HL-60 (cell line): ENCODE results near the gene WFDC8.

ENCODE experiments used
- DNase-seq, 2 experiments: peaks; one replicate each; pipeline ENCODE4 v3.0.0-alpha.2; 2010 to 2020; ENCODE audit warnings: low read depth in 1 of 2, low spot score in 1 of 2
- H3K27ac ChIP-seq: fragments of 250-450 bp; sonication (Bioruptor Pico); replicated peaks from 2 replicates; pipeline ENCODE4 v1.5.1; 2020; ENCODE audit warnings: mild to moderate bottlenecking, moderate library complexity
- H3K27me3 ChIP-seq: fragments of 250-450 bp; sonication (Bioruptor Pico); 2 replicates; pipeline ENCODE4 v1.5.1; 2021; ENCODE audit warnings: mild to moderate bottlenecking, moderate library complexity; ENCODE audit not compliant: insufficient read depth, poor library complexity, severe bottlenecking
- H3K4me3 ChIP-seq: replicated peaks from 2 replicates; pipeline ENCODE4 v1.5.1; 2011; ENCODE audit warnings: mild to moderate bottlenecking, control low read depth, low read length; ENCODE audit not compliant: insufficient read depth
- GABPA ChIP-seq: IDR thresholded peaks from 2 replicates; pipeline ENCODE4 v1.6.1; 2012; ENCODE audit warnings: low read depth
- POLR2AphosphoS5 ChIP-seq: IDR thresholded peaks from 2 replicates; pipeline ENCODE4 v1.6.1; 2012; ENCODE audit warnings: low read depth
- SPI1 ChIP-seq: IDR thresholded peaks from 2 replicates; pipeline ENCODE4 v1.6.1; 2012; ENCODE audit warnings: low read depth, mild to moderate bottlenecking, borderline replicate concordance
- long read RNA-seq: library from polyadenylated mRNA; unstranded; transcript quantifications from one replicate; pipeline ENCODE4 v2.0.0, GENCODE V29; 2020
- TF ChIP-seq, protein P1 (sequence below): IDR thresholded peaks from one replicate; pipeline ENCODE4 v1.5.1; 2011; ENCODE audit warnings: low read length, control low read depth, inconsistent platforms; ENCODE audit not compliant: insufficient read depth
- TF ChIP-seq, protein P2 (sequence below): IDR thresholded peaks from 2 replicates; pipeline ENCODE4 v1.6.1; 2012; ENCODE audit warnings: low read depth; ENCODE audit not compliant: insufficient replicate concordance

The WFDC8 gene
- long read RNA-seq, result 0 reads

DNA sequence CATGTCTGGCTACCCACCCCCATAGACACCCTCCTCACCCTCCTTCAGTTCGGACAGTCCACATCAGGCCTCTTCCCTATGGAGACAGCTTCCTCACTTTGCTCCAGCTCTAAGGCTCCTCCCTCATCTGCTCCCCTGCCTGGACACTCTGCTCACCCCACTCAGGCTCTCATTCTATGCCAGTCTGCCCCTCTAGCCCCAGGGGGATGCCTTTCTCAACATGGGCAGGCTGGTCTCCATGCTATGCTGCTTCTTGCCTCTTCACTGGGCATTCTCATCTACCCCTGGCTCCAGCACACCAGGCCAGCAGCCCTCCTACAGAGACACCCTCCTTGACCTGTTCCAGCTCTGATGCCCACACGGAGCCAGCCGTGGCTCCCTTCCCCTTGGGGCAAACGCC lies at the start of gene WFDC8:
Gene WFDC8 (minus strand): TSS at position 101 of the 400 bp plus-strand sequence. CDS start 37 bp downstream, at position 64.
- no peak for TF ChIP-seq GABPA
- TF ChIP-seq, protein P1, sequence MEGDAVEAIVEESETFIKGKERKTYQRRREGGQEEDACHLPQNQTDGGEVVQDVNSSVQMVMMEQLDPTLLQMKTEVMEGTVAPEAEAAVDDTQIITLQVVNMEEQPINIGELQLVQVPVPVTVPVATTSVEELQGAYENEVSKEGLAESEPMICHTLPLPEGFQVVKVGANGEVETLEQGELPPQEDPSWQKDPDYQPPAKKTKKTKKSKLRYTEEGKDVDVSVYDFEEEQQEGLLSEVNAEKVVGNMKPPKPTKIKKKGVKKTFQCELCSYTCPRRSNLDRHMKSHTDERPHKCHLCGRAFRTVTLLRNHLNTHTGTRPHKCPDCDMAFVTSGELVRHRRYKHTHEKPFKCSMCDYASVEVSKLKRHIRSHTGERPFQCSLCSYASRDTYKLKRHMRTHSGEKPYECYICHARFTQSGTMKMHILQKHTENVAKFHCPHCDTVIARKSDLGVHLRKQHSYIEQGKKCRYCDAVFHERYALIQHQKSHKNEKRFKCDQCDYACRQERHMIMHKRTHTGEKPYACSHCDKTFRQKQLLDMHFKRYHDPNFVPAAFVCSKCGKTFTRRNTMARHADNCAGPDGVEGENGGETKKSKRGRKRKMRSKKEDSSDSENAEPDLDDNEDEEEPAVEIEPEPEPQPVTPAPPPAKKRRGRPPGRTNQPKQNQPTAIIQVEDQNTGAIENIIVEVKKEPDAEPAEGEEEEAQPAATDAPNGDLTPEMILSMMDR, result no peak
- TF ChIP-seq POLR2AphosphoS5, result no peak
- TF ChIP-seq SPI1, result no peak
- TF ChIP-seq, protein P2, sequence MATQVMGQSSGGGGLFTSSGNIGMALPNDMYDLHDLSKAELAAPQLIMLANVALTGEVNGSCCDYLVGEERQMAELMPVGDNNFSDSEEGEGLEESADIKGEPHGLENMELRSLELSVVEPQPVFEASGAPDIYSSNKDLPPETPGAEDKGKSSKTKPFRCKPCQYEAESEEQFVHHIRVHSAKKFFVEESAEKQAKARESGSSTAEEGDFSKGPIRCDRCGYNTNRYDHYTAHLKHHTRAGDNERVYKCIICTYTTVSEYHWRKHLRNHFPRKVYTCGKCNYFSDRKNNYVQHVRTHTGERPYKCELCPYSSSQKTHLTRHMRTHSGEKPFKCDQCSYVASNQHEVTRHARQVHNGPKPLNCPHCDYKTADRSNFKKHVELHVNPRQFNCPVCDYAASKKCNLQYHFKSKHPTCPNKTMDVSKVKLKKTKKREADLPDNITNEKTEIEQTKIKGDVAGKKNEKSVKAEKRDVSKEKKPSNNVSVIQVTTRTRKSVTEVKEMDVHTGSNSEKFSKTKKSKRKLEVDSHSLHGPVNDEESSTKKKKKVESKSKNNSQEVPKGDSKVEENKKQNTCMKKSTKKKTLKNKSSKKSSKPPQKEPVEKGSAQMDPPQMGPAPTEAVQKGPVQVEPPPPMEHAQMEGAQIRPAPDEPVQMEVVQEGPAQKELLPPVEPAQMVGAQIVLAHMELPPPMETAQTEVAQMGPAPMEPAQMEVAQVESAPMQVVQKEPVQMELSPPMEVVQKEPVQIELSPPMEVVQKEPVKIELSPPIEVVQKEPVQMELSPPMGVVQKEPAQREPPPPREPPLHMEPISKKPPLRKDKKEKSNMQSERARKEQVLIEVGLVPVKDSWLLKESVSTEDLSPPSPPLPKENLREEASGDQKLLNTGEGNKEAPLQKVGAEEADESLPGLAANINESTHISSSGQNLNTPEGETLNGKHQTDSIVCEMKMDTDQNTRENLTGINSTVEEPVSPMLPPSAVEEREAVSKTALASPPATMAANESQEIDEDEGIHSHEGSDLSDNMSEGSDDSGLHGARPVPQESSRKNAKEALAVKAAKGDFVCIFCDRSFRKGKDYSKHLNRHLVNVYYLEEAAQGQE, result no peak

DNA sequence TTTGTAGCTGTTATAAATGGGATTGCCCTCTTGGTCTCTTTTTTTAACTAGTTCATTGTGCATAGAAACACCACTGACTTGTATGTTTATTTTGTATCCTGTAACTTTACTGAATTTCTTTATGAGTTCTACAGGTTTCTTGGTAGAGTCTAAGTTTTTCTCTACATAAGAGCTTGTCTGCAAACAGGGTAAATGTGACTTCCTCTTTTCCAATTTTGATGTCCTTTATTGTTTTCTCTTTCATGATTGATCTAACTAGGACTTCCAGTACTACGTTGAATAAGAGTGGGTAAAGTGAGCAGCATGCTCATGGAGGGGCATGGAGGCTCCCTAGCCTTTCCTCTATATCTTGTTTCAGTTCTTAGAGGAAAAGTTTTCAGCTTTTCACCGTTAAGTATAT lies 47.5 kb upstream of the WFDC8 start:
- Histone ChIP-seq H3K4me3 (no peak overlapping the region), H3K27ac (no peak overlapping the region), H3K27me3 (no peaks in the 10 kb centered on the region)
- no peak for DNase-seq
- TF ChIP-seq, protein P1, result no peak
- TF ChIP-seq SPI1, result peak; percentile 86

More for the DNA sequence above, at the start of gene WFDC8:
- Histone ChIP-seq H3K4me3 (no peak within 1 kb of the TSS), H3K27me3 (peaks cover 17% of the 10 kb centered on the region), H3K27ac (no peak within 1 kb of the TSS)
- DNase-seq, result no peak

DNA sequence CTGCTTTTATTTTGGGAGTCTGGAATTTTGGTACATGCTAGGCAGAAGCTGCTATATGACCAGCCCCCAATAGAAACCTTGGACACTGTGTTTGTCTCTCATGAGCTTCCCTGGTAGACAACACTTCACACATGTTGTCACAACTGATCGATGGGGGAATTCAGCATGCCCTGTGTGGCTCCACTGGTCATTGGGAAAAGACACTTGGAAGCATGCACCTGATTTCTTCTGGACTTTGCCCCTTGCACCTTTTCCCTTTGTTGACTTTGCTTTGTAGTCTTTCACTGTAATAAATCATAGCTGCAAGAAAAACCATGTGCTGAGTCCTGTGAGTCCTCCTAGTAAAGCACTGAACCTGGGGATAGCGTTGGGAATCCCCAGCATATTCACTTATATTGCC lies 42.5 kb upstream of the WFDC8 start:
- TF ChIP-seq, protein P1, result no peak
- TF ChIP-seq, protein P2, result no peak
- TF ChIP-seq SPI1 (no peak), POLR2AphosphoS5 (no peak), GABPA (no peak)
- DNase-seq, result no peak
- H3K4me3 ChIP-seq, result no peak overlapping the region
- no peak overlapping the region for H3K27ac ChIP-seq
- no peaks in the 10 kb centered on the region for H3K27me3 ChIP-seq

DNA sequence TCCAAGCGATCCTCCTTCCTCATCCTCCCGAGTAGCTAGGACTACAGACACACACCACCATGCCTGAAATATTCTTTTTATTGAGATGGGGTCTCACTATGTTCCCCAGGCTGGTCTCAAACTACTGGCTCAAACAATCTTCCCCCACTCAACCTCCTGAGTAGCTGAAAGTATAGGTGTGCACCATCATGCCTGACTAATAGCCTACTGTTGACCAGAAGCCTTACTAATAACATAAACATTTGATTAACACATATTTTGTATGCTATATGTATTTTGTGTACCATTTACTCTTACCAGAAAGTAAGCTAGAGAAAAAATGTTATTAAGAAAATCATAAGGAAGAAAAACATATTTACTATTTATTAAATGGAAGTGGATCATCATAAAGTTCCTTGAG lies 38.5 kb upstream of the WFDC8 start:
- Histone ChIP-seq H3K4me3 (no peak overlapping the region), H3K27me3 (peaks cover 2% of the 10 kb centered on the region), H3K27ac (no peak overlapping the region)
- DNase-seq, result no peak
- TF ChIP-seq, protein P2, result no peak
- TF ChIP-seq GABPA, result no peak
- TF ChIP-seq SPI1, result no peak
